Measurements from ENCODE around the gene ATG7.

ATG7 gene

GRCh38 chr3:11545186-11545851, 273.1 kb downstream of the ATG7 start:
- Histone ChIP-seq H3K4me3 (ENCODE audit: low read length) (no peak overlapping the region), H3K9ac (ENCODE audit: low read depth, low read length) (no peak overlapping the region), H3K27me3 (ENCODE audit: control insufficient read depth, insufficient read depth, low read length) (no peaks in the 10 kb centered on the region), H3K4me1 (ENCODE audit: control insufficient read depth, insufficient read depth, low read length) (peaks cover 30% of the 10 kb centered on the region), H3K9me3 (replicated peaks; ENCODE audit: low read length) (no peaks in the 10 kb centered on the region), H3K4me2 (ENCODE audit: low read length) (no peak overlapping the region), H3K36me3 (ENCODE audit: insufficient read depth, low read length) (no peaks in the 10 kb centered on the region)

- Histone ChIP-seq H3K4me2 (ENCODE audit: low read length) (no peak overlapping the region), H3K4me3 (ENCODE audit: low read length) (no peak overlapping the region), H3K4me1 (ENCODE audit: control insufficient read depth, insufficient read depth, low read length) (peaks cover 30% of the 10 kb centered on the region), H3K9ac (ENCODE audit: low read depth, low read length) (no peak overlapping the region), H3K27me3 (ENCODE audit: control insufficient read depth, insufficient read depth, low read length) (no peaks in the 10 kb centered on the region), H3K36me3 (ENCODE audit: insufficient read depth, low read length) (no peaks in the 10 kb centered on the region), H3K9me3 (replicated peaks; ENCODE audit: low read length) (no peaks in the 10 kb centered on the region)
Observed at GRCh38 chr3:11546657-11547302, 274.6 kb downstream of the ATG7 start.

- Histone ChIP-seq H3K4me2 (ENCODE audit: low read length) (no peak overlapping the region), H3K27me3 (ENCODE audit: control insufficient read depth, insufficient read depth, low read length) (no peaks in the 10 kb centered on the region), H3K9me3 (replicated peaks; ENCODE audit: low read length) (no peaks in the 10 kb centered on the region), H3K4me1 (ENCODE audit: control insufficient read depth, insufficient read depth, low read length) (peaks cover 30% of the 10 kb centered on the region), H3K4me3 (ENCODE audit: low read length) (no peak overlapping the region), H3K36me3 (ENCODE audit: insufficient read depth, low read length) (no peaks in the 10 kb centered on the region), H3K9ac (ENCODE audit: low read depth, low read length) (no peak overlapping the region)
Observed at GRCh38 chr3:11547498-11547897, 275.3 kb downstream of the ATG7 start.

- Histone ChIP-seq H3K27me3 (ENCODE audit: control insufficient read depth, insufficient read depth, low read length) (no peaks in the 10 kb centered on the region), H3K4me1 (ENCODE audit: control insufficient read depth, insufficient read depth, low read length) (peaks cover 36% of the 10 kb centered on the region)
Observed at GRCh38 chr3:11548721-11549131, 276.5 kb downstream of the ATG7 start.

GRCh38 chr3:11549580-11550140, 277.5 kb downstream of the ATG7 start:
- H3K4me1 ChIP-seq (ENCODE audit: control insufficient read depth, insufficient read depth, low read length): peaks cover 38% of the 10 kb centered on the region
- no peak overlapping the region for H3K9ac ChIP-seq (ENCODE audit: low read depth, low read length)
- no peak overlapping the region for H3K4me3 ChIP-seq (ENCODE audit: low read length)
- H3K9me3 ChIP-seq (replicated peaks; ENCODE audit: low read length): no peaks in the 10 kb centered on the region
- H3K4me2 ChIP-seq (ENCODE audit: low read length): no peak overlapping the region
- H3K36me3 ChIP-seq (ENCODE audit: insufficient read depth, low read length): peaks cover 11% of the 10 kb centered on the region
- no peaks in the 10 kb centered on the region for H3K27me3 ChIP-seq (ENCODE audit: control insufficient read depth, insufficient read depth, low read length)

More at GRCh38 chr3:11548721-11549131, 276.5 kb downstream of the ATG7 start:
- no peak overlapping the region for H3K9ac ChIP-seq (ENCODE audit: low read depth, low read length)
- H3K9me3 ChIP-seq (replicated peaks; ENCODE audit: low read length): no peaks in the 10 kb centered on the region
- H3K36me3 ChIP-seq (ENCODE audit: insufficient read depth, low read length): peaks cover 1% of the 10 kb centered on the region
- peak overlapping the region; percentile 58 for H3K4me2 ChIP-seq (ENCODE audit: low read length)
- H3K4me3 ChIP-seq (ENCODE audit: low read length): peak overlapping the region; percentile 7

- Histone ChIP-seq H3K36me3 (ENCODE audit: insufficient read depth, low read length) (peaks cover 24% of the 10 kb centered on the region), H3K4me2 (ENCODE audit: low read length) (no peak overlapping the region), H3K4me3 (ENCODE audit: low read length) (no peak overlapping the region), H3K27me3 (ENCODE audit: control insufficient read depth, insufficient read depth, low read length) (no peaks in the 10 kb centered on the region), H3K9ac (ENCODE audit: low read depth, low read length) (no peak overlapping the region), H3K4me1 (ENCODE audit: control insufficient read depth, insufficient read depth, low read length) (peaks cover 43% of the 10 kb centered on the region), H3K9me3 (replicated peaks; ENCODE audit: low read length) (no peaks in the 10 kb centered on the region)
Observed at GRCh38 chr3:11551036-11551435, 278.8 kb downstream of the ATG7 start.

- no peak overlapping the region for H3K4me3 ChIP-seq (ENCODE audit: low read length)
- peaks cover 34% of the 10 kb centered on the region for H3K36me3 ChIP-seq (ENCODE audit: insufficient read depth, low read length)
- no peaks in the 10 kb centered on the region for H3K9me3 ChIP-seq (replicated peaks; ENCODE audit: low read length)
- H3K9ac ChIP-seq (ENCODE audit: low read depth, low read length): no peak overlapping the region
- peaks cover 57% of the 10 kb centered on the region for H3K4me1 ChIP-seq (ENCODE audit: control insufficient read depth, insufficient read depth, low read length)
- H3K4me2 ChIP-seq (ENCODE audit: low read length): no peak overlapping the region
- no peaks in the 10 kb centered on the region for H3K27me3 ChIP-seq (ENCODE audit: control insufficient read depth, insufficient read depth, low read length)
Observed at GRCh38 chr3:11552289-11553264, 280.4 kb downstream of the ATG7 start.

GRCh38 chr3:11553436-11554235, 281.4 kb downstream of the ATG7 start:
- H3K9me3 ChIP-seq (replicated peaks; ENCODE audit: low read length): no peaks in the 10 kb centered on the region
- H3K4me1 ChIP-seq (ENCODE audit: control insufficient read depth, insufficient read depth, low read length): peaks cover 65% of the 10 kb centered on the region
- H3K9ac ChIP-seq (ENCODE audit: low read depth, low read length): no peak overlapping the region
- peaks cover 38% of the 10 kb centered on the region for H3K36me3 ChIP-seq (ENCODE audit: insufficient read depth, low read length)
- peak overlapping the region; percentile 38 for H3K4me2 ChIP-seq (ENCODE audit: low read length)
- H3K27me3 ChIP-seq (ENCODE audit: control insufficient read depth, insufficient read depth, low read length): no peaks in the 10 kb centered on the region
- no peak overlapping the region for H3K4me3 ChIP-seq (ENCODE audit: low read length)

- peaks cover 65% of the 10 kb centered on the region for H3K4me1 ChIP-seq (ENCODE audit: control insufficient read depth, insufficient read depth, low read length)
- peaks cover 44% of the 10 kb centered on the region for H3K36me3 ChIP-seq (ENCODE audit: insufficient read depth, low read length)
- no peaks in the 10 kb centered on the region for H3K27me3 ChIP-seq (ENCODE audit: control insufficient read depth, insufficient read depth, low read length)
- no peak overlapping the region for H3K4me3 ChIP-seq (ENCODE audit: low read length)
- H3K4me2 ChIP-seq (ENCODE audit: low read length): no peak overlapping the region
- no peak overlapping the region for H3K9ac ChIP-seq (ENCODE audit: low read depth, low read length)
- no peaks in the 10 kb centered on the region for H3K9me3 ChIP-seq (replicated peaks; ENCODE audit: low read length)
Observed at GRCh38 chr3:11554236-11554610, 282.0 kb downstream of the ATG7 start.

- Histone ChIP-seq H3K4me3 (ENCODE audit: low read length) (no peak overlapping the region), H3K36me3 (ENCODE audit: insufficient read depth, low read length) (peaks cover 48% of the 10 kb centered on the region), H3K9me3 (replicated peaks; ENCODE audit: low read length) (no peaks in the 10 kb centered on the region), H3K27me3 (ENCODE audit: control insufficient read depth, insufficient read depth, low read length) (no peaks in the 10 kb centered on the region), H3K4me2 (ENCODE audit: low read length) (no peak overlapping the region), H3K9ac (ENCODE audit: low read depth, low read length) (no peak overlapping the region), H3K4me1 (ENCODE audit: control insufficient read depth, insufficient read depth, low read length) (peaks cover 65% of the 10 kb centered on the region)
Observed at GRCh38 chr3:11554666-11555065, 282.5 kb downstream of the ATG7 start.
